GM12874 (cell line): Measurements from ENCODE around the gene DNMBP.

Experiments
- TF ChIP-seq, protein P1 (sequence below): IDR thresholded peaks from 2 replicates; pipeline ENCODE4 v1.5.1; 2011; ENCODE audit warnings: low read depth, mild to moderate bottlenecking, control low read depth, low read length, moderate library complexity; ENCODE audit not compliant: insufficient read depth

The DNMBP gene

GRCh38 chr10:99941942-99942820, 67.6 kb downstream of the DNMBP start:
- TF ChIP-seq, protein P1, sequence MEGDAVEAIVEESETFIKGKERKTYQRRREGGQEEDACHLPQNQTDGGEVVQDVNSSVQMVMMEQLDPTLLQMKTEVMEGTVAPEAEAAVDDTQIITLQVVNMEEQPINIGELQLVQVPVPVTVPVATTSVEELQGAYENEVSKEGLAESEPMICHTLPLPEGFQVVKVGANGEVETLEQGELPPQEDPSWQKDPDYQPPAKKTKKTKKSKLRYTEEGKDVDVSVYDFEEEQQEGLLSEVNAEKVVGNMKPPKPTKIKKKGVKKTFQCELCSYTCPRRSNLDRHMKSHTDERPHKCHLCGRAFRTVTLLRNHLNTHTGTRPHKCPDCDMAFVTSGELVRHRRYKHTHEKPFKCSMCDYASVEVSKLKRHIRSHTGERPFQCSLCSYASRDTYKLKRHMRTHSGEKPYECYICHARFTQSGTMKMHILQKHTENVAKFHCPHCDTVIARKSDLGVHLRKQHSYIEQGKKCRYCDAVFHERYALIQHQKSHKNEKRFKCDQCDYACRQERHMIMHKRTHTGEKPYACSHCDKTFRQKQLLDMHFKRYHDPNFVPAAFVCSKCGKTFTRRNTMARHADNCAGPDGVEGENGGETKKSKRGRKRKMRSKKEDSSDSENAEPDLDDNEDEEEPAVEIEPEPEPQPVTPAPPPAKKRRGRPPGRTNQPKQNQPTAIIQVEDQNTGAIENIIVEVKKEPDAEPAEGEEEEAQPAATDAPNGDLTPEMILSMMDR = no peak

DNA sequence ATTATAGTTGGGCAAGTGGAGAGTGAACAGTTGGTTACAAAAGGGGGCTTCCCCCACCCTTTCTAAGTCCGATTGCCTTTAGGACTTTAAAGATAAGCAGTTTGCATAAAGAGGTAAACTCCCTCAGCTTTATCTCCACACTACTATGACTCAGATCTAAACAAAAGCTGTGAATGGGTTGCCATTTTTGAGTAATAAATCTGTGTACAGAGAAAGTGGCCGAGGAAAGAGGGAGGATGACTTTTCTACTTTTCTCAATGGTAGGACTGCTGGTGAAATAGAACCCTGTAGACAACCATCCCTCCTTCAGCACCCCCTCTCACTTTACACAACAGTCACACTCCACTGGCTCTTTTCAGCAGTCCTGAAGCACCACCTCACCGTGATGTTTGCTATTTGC, 71.2 kb downstream of the DNMBP start:
- TF ChIP-seq, protein P1 = no peak

GRCh38 chr10:99937630-99938029, 72.1 kb downstream of the DNMBP start:
- TF ChIP-seq, protein P1 = no peak

DNA sequence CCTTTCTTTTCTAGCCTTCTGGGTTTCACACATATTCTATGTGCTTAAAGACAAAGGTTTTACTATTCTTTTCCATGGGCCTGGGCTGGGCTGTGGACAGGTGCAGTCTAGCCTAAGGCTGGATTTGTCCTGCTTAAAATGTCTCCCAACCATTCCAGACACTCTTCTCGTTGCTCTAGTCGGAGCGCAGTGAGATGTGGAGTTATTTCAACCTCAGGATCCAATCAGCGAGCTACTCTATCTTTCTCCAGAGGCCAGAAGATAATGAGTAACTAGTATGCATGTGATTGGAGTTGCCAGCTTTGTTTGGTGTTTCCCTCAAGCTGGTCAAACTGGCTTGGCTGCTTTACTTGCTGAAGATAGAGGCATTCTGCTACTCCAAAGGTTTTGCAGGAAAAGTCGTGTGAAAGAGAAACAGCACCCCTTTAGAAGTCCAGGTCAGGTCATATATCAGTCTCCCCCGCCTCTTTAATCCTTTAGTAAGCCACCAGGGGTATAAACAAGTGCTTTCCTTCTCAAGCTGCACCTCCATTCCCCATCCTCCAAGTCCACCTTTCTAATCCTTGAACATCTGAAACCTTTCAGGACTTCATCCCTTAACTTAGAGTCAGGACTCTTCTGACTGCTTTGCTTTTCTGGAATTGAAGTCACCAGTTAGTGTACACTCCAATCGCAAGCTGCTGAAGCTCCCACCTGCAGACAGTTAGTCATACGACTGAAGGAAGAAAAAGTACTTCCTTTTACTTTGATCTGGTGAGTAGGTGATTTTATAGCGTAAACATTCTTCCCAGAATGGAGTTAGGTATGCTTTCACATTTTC, 78.8 kb downstream of the DNMBP start:
- TF ChIP-seq, protein P1 = no peak

- TF ChIP-seq, protein P1 = no peak
Measured at GRCh38 chr10:99929360-99929759, 80.4 kb downstream of the DNMBP start.

DNA sequence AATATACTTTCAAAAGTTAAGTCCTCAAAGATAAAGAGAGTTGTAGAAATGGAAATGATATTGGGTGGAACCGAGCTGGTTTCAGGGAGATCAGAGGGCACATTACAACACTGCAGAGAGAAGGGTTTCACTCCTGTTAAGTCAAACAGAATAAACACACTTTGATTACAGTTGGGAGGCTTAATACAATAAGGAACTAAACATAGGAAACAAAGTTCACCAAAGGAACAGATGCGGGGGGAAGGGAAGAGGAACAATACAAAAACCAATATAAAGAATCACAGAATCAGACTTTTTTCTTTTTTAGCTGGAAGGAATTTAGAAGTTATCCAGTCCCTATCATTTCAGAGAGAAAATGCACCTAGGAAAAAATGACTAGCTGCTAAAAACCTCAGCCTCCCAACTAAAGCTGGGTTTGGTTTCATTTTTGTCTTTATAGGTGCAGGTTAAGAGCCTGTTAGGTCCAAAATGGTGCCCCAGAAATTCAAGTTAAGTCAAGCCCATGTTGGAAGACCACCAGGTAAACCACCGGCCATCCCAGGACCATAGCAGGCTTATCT, 81.9 kb downstream of the DNMBP start:
- TF ChIP-seq, protein P1 = no peak
